Measurements from ENCODE around the gene FAM111A. TPM values are rescaled to one million over a fixed set of nuclear protein-coding genes. Genes with fewer than 3 reads are reported as not detected.

FAM111A gene
- total RNA-seq, 1 experiment from 2014 or later: 30.9 TPM

DNA sequence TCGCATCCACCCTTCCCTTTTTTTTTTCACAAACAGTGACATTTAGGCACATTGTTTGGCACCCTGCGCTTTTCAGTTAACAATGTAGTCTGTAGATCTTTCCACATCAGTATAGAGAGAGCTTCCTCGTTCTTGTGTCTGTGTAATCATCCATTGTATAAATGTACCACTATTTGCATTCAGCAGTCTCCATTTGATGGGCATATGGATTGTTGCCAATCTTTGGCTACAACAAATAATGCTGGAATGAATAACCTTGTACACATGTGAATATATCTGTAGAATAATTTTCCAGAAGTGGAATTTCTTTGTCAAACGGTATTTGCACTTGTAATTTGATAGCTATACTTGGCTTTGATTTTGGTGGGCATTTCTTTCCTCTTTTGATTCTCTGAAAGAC lies 52.9 kb downstream of the FAM111A start:
- no peak for DNase-seq (ENCODE audit: extremely low read depth, low read depth)

DNA sequence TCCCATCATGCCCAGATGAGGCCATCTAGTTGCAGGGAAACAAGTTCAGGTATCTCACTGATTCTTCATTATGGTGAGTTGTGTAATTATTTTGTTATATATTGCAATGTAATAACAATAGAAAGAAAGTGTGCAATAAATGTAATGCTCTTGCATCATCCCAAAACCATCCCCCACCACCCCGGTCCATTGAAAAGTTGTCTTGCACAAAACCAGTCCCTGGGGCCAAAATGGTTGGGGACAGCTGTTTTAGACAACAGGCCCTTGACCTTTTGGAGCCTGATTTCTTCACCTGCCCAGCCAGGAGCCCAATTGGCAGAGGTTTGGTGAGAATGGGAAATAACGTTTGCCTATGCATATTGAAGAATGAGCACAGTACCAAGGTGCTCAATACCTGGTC lies 54.1 kb downstream of the FAM111A start:
- DNase-seq (ENCODE audit: extremely low read depth, low read depth): no peak

DNA sequence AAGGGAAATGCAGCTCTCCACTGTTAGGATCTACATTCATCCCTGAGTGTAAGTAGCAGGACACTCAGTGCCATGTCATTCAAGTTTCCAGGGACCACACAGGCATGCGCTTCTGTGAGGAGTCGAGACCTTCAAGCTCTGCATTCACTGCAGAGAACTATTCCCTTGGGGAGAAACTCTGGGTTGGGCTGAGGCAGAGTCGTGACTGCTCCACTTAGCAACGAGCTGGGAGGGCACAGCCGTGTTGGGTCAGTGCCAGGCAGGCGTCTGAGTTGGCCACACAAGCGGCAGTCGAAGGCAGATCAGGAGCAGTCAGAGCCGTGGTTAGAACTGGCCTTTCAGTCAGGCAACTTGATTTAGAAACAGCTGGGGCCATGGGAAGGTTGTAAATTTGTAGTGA lies 55.3 kb downstream of the FAM111A start:
- DNase-seq (ENCODE audit: extremely low read depth, low read depth): no peak

GRCh38 chr11:59198726-59199125 lies 56.1 kb downstream of the FAM111A start:
- DNase-seq (ENCODE audit: extremely low read depth, low read depth): no peak

GRCh38 chr11:59199546-59200422 lies 57.1 kb downstream of the FAM111A start:
- no peak for DNase-seq (ENCODE audit: extremely low read depth, low read depth)

DNA sequence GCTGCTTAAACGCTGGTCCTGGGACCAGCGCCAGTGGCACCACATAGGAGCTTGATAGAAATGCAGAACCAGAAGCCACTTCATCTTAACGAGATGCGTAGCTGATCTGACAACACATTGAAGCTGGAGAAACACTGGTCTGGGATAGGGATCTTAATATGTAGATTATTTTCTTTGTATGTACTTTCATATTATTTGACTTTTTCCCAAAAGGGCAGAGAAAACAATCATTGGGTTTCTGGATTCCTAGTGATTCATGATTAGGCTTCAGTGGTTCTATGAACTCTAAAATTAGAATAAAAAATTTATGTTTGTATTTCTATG lies 57.7 kb downstream of the FAM111A start:
- no peak for DNase-seq (ENCODE audit: extremely low read depth, low read depth)

GRCh38 chr11:59201353-59201752 lies 58.7 kb downstream of the FAM111A start:
- DNase-seq (ENCODE audit: extremely low read depth, low read depth): no peak

Other genes starting within 250 kb of the FAM111A start
- gene GLYATL1, start 203.4 kb upstream of the FAM111A start, total RNA-seq (2014; rRNA removed; shearing (Covaris generic)): not detected in 2 replicates
- not detected in 2 replicates for gene GLYATL1B, start 56.5 kb upstream of the FAM111A start, total RNA-seq (2014; rRNA removed; shearing (Covaris generic))
- 2.6 and 3.7 TPM in 2 replicates for gene FAM111B, start 35.6 kb upstream of the FAM111A start, total RNA-seq (2014; rRNA removed; shearing (Covaris generic))
- 0.25 and 0.38 TPM in 2 replicates for gene DTX4, start 29.3 kb downstream of the FAM111A start, total RNA-seq (2014; rRNA removed; shearing (Covaris generic))
- not detected in 2 replicates for gene MPEG1, start 70.1 kb downstream of the FAM111A start, total RNA-seq (2014; rRNA removed; shearing (Covaris generic))
- not detected in 2 replicates for gene OR5AN1, start 216.0 kb downstream of the FAM111A start, total RNA-seq (2014; rRNA removed; shearing (Covaris generic))

Measured in NCI-H460 (cell line).